Gastrocnemius medialis (tissue), 4 donors: ENCODE measurements around the gene ESRRG.

Experiments used
- CTCF ChIP-seq, 5 experiments: fragments of 450-650 bp in 3 of 5; fragments of 200-600 bp in 2 of 5; sonication (generic) in 2 of 5; IDR thresholded peaks in 4 of 5; conservative IDR thresholded peaks in 1 of 5; 1 replicate in 4 of 5; 2 replicates in 1 of 5; pipeline ENCODE4 v1.5.1; 2016 to 2019; ENCODE audit warnings: antibody characterized with exemption in 5 of 5, mild to moderate bottlenecking in 3 of 5, moderate library complexity in 3 of 5
- POLR2A ChIP-seq, 2 donors: fragments of 450-650 bp; IDR thresholded peaks; one replicate each; pipeline ENCODE4 v1.6.1; 2017; ENCODE audit warnings: antibody characterized with exemption in 2 of 2, mild to moderate bottlenecking in 2 of 2, moderate library complexity in 2 of 2

- TF ChIP-seq CTCF (IDR thresholded peaks at IDR 0.05 in 4 of 5, conservative IDR thresholded peaks at IDR 0.05 in 1 of 5), result no peak
- TF ChIP-seq POLR2A (IDR thresholded peaks at IDR 0.05), result no peak
Observed at GRCh38 chr1:216483672-216484401, 239.4 kb downstream of the ESRRG start.
